Mesenchymal stem cell (in vitro differentiated cells and primary cell): ENCODE data around the gene PTPRO.

Source experiments
- DNase-seq: peaks from one replicate; pipeline ENCODE4 v3.0.0-alpha.2; 2013
- H2AFZ ChIP-seq: one replicate; pipeline ENCODE4 v1.6.1; 2013; ENCODE audit warnings: low read depth, mild to moderate bottlenecking, control low read depth, inconsistent platforms, low read length, moderate library complexity
- H2AK5ac ChIP-seq: 2 replicates; pipeline ENCODE4 v1.6.1; 2013; ENCODE audit warnings: low read length, moderate library complexity, mild to moderate bottlenecking, inconsistent platforms; ENCODE audit not compliant: severe bottlenecking
- H2BK120ac ChIP-seq: one replicate; pipeline ENCODE4 v1.6.1; 2013; ENCODE audit warnings: low read depth, mild to moderate bottlenecking, inconsistent platforms, low read length, moderate library complexity
- H2BK12ac ChIP-seq, 2 experiments: one replicate each; pipeline ENCODE4 v1.6.1; 2013; ENCODE audit warnings: inconsistent platforms in 2 of 2, low read length in 2 of 2, mild to moderate bottlenecking in 2 of 2, moderate library complexity in 2 of 2, control low read depth in 1 of 2
- H2BK15ac ChIP-seq: one replicate; pipeline ENCODE4 v1.6.1; 2013; ENCODE audit warnings: mild to moderate bottlenecking, low read depth, inconsistent platforms; ENCODE audit not compliant: poor library complexity, severe bottlenecking
- H2BK5ac ChIP-seq: 2 replicates; pipeline ENCODE4 v1.6.1; 2013; ENCODE audit warnings: low read depth, mild to moderate bottlenecking, low read length, control low read depth, inconsistent platforms; ENCODE audit not compliant: poor library complexity, severe bottlenecking
- H3K14ac ChIP-seq, 2 experiments: one replicate each; pipeline ENCODE4 v1.6.1; 2013; ENCODE audit warnings: inconsistent platforms in 2 of 2, low read length in 2 of 2, control low read depth in 1 of 2, mild to moderate bottlenecking in 1 of 2, moderate library complexity in 1 of 2
- H3K18ac ChIP-seq, 2 experiments: one replicate each; pipeline ENCODE4 v1.6.1; 2013; ENCODE audit warnings: inconsistent platforms in 2 of 2, low read length in 2 of 2, control low read depth in 1 of 2, low read depth in 1 of 2, mild to moderate bottlenecking in 1 of 2
- H3K23ac ChIP-seq, 2 experiments: one replicate each; pipeline ENCODE4 v1.6.1; 2013; ENCODE audit warnings: inconsistent platforms in 2 of 2, low read length in 2 of 2, mild to moderate bottlenecking in 2 of 2, moderate library complexity in 2 of 2, control low read depth in 1 of 2
- H3K27ac ChIP-seq: 2 replicates; pipeline ENCODE4 v1.5.1; 2013; ENCODE audit warnings: mild to moderate bottlenecking, moderate library complexity, low read length, control low read depth, inconsistent platforms; ENCODE audit not compliant: poor library complexity, severe bottlenecking
- H3K27me3 ChIP-seq, 2 experiments: 2 replicates each; pipeline versions ENCODE4 v1.6.1 to v1.7.0; 2013; ENCODE audit warnings: low read length in 2 of 2, mild to moderate bottlenecking in 2 of 2, moderate library complexity in 2 of 2, control low read depth in 1 of 2, inconsistent platforms in 1 of 2; ENCODE audit not compliant: control insufficient read depth in 1 of 2, insufficient read depth in 1 of 2
- H3K36me3 ChIP-seq, 2 experiments: 2 replicates each; pipeline versions ENCODE4 v1.6.1 to v1.7.0; 2013; ENCODE audit warnings: low read length in 2 of 2, control low read depth in 1 of 2, inconsistent platforms in 1 of 2, low read depth in 1 of 2, mild to moderate bottlenecking in 1 of 2; ENCODE audit not compliant: insufficient read depth in 2 of 2, control insufficient read depth in 1 of 2
- H3K4ac ChIP-seq, 2 experiments: one replicate each; pipeline ENCODE4 v1.6.1; 2013; ENCODE audit warnings: inconsistent platforms in 2 of 2, low read length in 2 of 2, mild to moderate bottlenecking in 2 of 2, moderate library complexity in 2 of 2, control low read depth in 1 of 2, low read depth in 1 of 2
- H3K4me1 ChIP-seq: 2 replicates; pipeline ENCODE4 v1.6.1; 2013; ENCODE audit warnings: low read depth, low read length, control low read depth; ENCODE audit not compliant: control insufficient read depth, insufficient read depth
- H3K4me2 ChIP-seq: 2 replicates; pipeline ENCODE4 v1.6.1; 2013; ENCODE audit warnings: low read length, mild to moderate bottlenecking, inconsistent platforms; ENCODE audit not compliant: poor library complexity, severe bottlenecking
- H3K4me3 ChIP-seq, 2 experiments: 2 replicates each; pipeline versions ENCODE4 v1.5.1 to v1.7.0; 2013; ENCODE audit warnings: low read length in 2 of 2, mild to moderate bottlenecking in 2 of 2, control low read depth in 1 of 2, low read depth in 1 of 2; ENCODE audit not compliant: insufficient read depth in 1 of 2
- H3K79me1 ChIP-seq: replicated peaks from 2 replicates; pipeline ENCODE4 v1.6.1; 2013; ENCODE audit warnings: mild to moderate bottlenecking, control low read depth, low read length, inconsistent platforms; ENCODE audit not compliant: poor library complexity, severe bottlenecking
- H3K9ac ChIP-seq: 2 replicates; pipeline ENCODE4 v1.7.0; 2013; ENCODE audit warnings: mild to moderate bottlenecking, low read length, moderate library complexity
- H3K9me3 ChIP-seq: 2 replicates; pipeline ENCODE4 v1.7.0; 2013; ENCODE audit warnings: mild to moderate bottlenecking, low read length; ENCODE audit not compliant: control insufficient read depth
- H4K8ac ChIP-seq: one replicate; pipeline ENCODE4 v1.6.1; 2013; ENCODE audit warnings: inconsistent platforms, mild to moderate bottlenecking, low read length, moderate library complexity
- H4K91ac ChIP-seq: one replicate; pipeline ENCODE4 v1.6.1; 2013; ENCODE audit warnings: mild to moderate bottlenecking, low read length, inconsistent platforms
- WGBS: methylation state at CpG from one replicate; pipeline ENCODE4 v1.1.7; 2013; ENCODE audit warnings: mixed read lengths; 5-methylcytosine and 5-hydroxymethylcytosine counted together

Gene PTPRO

GRCh38 chr12:15535352-15535781, 213.1 kb downstream of the PTPRO start:
- H3K18ac ChIP-seq, result peak overlapping the region in 1 of 2 experiments; percentile 78
- no peaks in the 10 kb centered on the region for H3K27me3 ChIP-seq
- no peak overlapping the region for H3K23ac ChIP-seq
- no peak overlapping the region for H4K8ac ChIP-seq
- H3K4me2 ChIP-seq, result no peak overlapping the region
- H2BK5ac ChIP-seq, result no peak overlapping the region
- H3K9me3 ChIP-seq, result no peaks in the 10 kb centered on the region
- H2AFZ ChIP-seq, result no peak overlapping the region
- H2BK15ac ChIP-seq, result no peak overlapping the region
- H3K4ac ChIP-seq, result no peak overlapping the region
- no peaks in the 10 kb centered on the region for H3K36me3 ChIP-seq
- H3K4me1 ChIP-seq, result no peaks in the 10 kb centered on the region
- no peak overlapping the region for H3K4me3 ChIP-seq
- H4K91ac ChIP-seq, result peak overlapping the region; percentile 46
- DNase-seq, result no peak
- H3K9ac ChIP-seq, result peak overlapping the region; percentile 36
- no peak overlapping the region for H3K14ac ChIP-seq
- peak overlapping the region; percentile 58 for H2BK120ac ChIP-seq
- no peak overlapping the region for H2AK5ac ChIP-seq
- H2BK12ac ChIP-seq, result peak overlapping the region in 1 of 2 experiments; percentile 62
- no peaks in the 10 kb centered on the region for H3K79me1 ChIP-seq
- WGBS, result 81% methylated on average over 6 of the region's 6 CpGs
- no peak overlapping the region for H3K27ac ChIP-seq

GRCh38 chr12:15536446-15536845, 214.1 kb downstream of the PTPRO start:
- 71% methylated on average over 4 of the region's 4 CpGs for WGBS
- Histone ChIP-seq H3K79me1 (no peaks in the 10 kb centered on the region), H3K4me3 (no peak overlapping the region), H2BK120ac (no peak overlapping the region), H3K27me3 (no peaks in the 10 kb centered on the region), H2BK12ac (peak overlapping the region in 1 of 2 experiments; percentile 17), H3K36me3 (no peaks in the 10 kb centered on the region), H3K4me1 (no peaks in the 10 kb centered on the region), H2BK5ac (no peak overlapping the region), H3K14ac (no peak overlapping the region), H3K23ac (no peak overlapping the region), H2AFZ (no peak overlapping the region), H3K27ac (no peak overlapping the region), H3K4me2 (no peak overlapping the region), H2AK5ac (no peak overlapping the region), H3K9me3 (no peaks in the 10 kb centered on the region), H3K18ac (peak overlapping the region in 1 of 2 experiments; percentile 1), H2BK15ac (no peak overlapping the region), H3K9ac (no peak overlapping the region), H4K91ac (no peak overlapping the region), H4K8ac (no peak overlapping the region), H3K4ac (no peak overlapping the region)
- no peak for DNase-seq

- DNase-seq, result no peak
- no CpG with 5 or more reads among the region's 1 CpG for WGBS
Observed at GRCh38 chr12:15538881-15539280, 216.6 kb downstream of the PTPRO start.

GRCh38 chr12:15540005-15540404, 217.7 kb downstream of the PTPRO start:
- Histone ChIP-seq H2BK12ac (no peak overlapping the region), H3K18ac (no peak overlapping the region), H4K8ac (no peak overlapping the region), H2AFZ (no peak overlapping the region), H3K36me3 (no peaks in the 10 kb centered on the region), H2BK120ac (no peak overlapping the region), H2AK5ac (no peak overlapping the region), H3K9me3 (no peaks in the 10 kb centered on the region), H3K79me1 (no peaks in the 10 kb centered on the region), H2BK15ac (no peak overlapping the region), H2BK5ac (no peak overlapping the region), H3K4me3 (no peak overlapping the region), H3K4ac (no peak overlapping the region), H3K27ac (no peak overlapping the region), H3K14ac (no peak overlapping the region), H3K4me1 (no peaks in the 10 kb centered on the region), H3K27me3 (no peaks in the 10 kb centered on the region), H3K23ac (no peak overlapping the region), H4K91ac (no peak overlapping the region), H3K4me2 (no peak overlapping the region), H3K9ac (no peak overlapping the region)
- peak; percentile 36 for DNase-seq
- WGBS, result 0% methylated on average over 1 of the region's 2 CpGs

More at GRCh38 chr12:15538881-15539280, 216.6 kb downstream of the PTPRO start:
- H3K4me1 ChIP-seq, result no peaks in the 10 kb centered on the region
- no peak overlapping the region for H2BK15ac ChIP-seq
- H4K91ac ChIP-seq, result no peak overlapping the region
- H3K27ac ChIP-seq, result no peak overlapping the region
- H2BK5ac ChIP-seq, result no peak overlapping the region
- no peak overlapping the region for H2AFZ ChIP-seq
- H3K36me3 ChIP-seq, result no peaks in the 10 kb centered on the region
- no peaks in the 10 kb centered on the region for H3K79me1 ChIP-seq
- no peak overlapping the region for H3K14ac ChIP-seq
- H3K9me3 ChIP-seq, result no peaks in the 10 kb centered on the region
- H3K4me3 ChIP-seq, result no peak overlapping the region
- H3K23ac ChIP-seq, result no peak overlapping the region
- H3K4ac ChIP-seq, result no peak overlapping the region
- no peak overlapping the region for H3K4me2 ChIP-seq
- no peak overlapping the region for H3K9ac ChIP-seq
- no peak overlapping the region for H4K8ac ChIP-seq
- no peaks in the 10 kb centered on the region for H3K27me3 ChIP-seq
- H2BK120ac ChIP-seq, result no peak overlapping the region
- H2BK12ac ChIP-seq, result no peak overlapping the region
- no peak overlapping the region for H2AK5ac ChIP-seq
- no peak overlapping the region for H3K18ac ChIP-seq
